ENCODE data around the gene HTR3C. TPM values are rescaled to one million over a fixed set of nuclear protein-coding genes. Genes with fewer than 3 reads are reported as not detected.
A peak's percentile ranks its signal among the peaks of the same experiment; 100 is the strongest.

The HTR3C gene
- total RNA-seq, 4 donors from 2014 or later: not detected

DNA sequence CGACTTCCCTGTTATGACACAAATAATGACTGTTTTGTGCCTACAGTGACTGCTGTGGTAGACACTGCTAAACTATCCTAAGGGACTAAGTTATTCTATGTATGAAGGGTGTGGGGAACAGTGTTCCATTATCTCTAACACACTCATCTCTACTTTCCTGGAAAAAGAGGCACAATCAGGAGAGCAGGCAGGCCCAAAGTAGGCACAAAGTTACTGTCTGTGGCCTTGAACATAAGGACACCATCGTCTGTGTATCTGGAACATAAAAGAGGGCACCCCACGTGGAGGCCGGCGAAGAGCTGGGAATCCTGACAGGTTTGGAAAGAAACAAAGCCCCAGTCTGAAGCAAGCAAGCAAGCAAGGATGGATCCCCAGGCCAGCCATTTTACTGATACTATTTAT, 36.7 kb upstream of the HTR3C start:
- H3K36me3 ChIP-seq: peaks cover 0 to 30% (median 0%) of the 10 kb centered on the region in 3 donors
- H3K9me3 ChIP-seq: no peaks in the 10 kb centered on the region
- H3K4me3 ChIP-seq: peak overlapping the region in 1 of 4 donors; percentile 76
- WGBS, 2 donors: 61 to 71% methylated on average over 5 of the region's 5 CpGs
- peak overlapping the region in 1 of 4 donors; percentile 21 for H3K27ac ChIP-seq
- TF ChIP-seq, protein P1, sequence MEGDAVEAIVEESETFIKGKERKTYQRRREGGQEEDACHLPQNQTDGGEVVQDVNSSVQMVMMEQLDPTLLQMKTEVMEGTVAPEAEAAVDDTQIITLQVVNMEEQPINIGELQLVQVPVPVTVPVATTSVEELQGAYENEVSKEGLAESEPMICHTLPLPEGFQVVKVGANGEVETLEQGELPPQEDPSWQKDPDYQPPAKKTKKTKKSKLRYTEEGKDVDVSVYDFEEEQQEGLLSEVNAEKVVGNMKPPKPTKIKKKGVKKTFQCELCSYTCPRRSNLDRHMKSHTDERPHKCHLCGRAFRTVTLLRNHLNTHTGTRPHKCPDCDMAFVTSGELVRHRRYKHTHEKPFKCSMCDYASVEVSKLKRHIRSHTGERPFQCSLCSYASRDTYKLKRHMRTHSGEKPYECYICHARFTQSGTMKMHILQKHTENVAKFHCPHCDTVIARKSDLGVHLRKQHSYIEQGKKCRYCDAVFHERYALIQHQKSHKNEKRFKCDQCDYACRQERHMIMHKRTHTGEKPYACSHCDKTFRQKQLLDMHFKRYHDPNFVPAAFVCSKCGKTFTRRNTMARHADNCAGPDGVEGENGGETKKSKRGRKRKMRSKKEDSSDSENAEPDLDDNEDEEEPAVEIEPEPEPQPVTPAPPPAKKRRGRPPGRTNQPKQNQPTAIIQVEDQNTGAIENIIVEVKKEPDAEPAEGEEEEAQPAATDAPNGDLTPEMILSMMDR (IDR thresholded peaks at IDR 0.05): no peak
- TF ChIP-seq EP300 (IDR thresholded peaks at IDR 0.05) (no peak), POLR2A (IDR thresholded peaks at IDR 0.05) (no peak)
- peaks cover 0 to 29% (median 5%) of the 10 kb centered on the region in 4 donors for H3K4me1 ChIP-seq
- H3K27me3 ChIP-seq: no peaks in the 10 kb centered on the region
- DNase-seq (ENCODE audit: low spot score in 2 of 2): no peak

DNA sequence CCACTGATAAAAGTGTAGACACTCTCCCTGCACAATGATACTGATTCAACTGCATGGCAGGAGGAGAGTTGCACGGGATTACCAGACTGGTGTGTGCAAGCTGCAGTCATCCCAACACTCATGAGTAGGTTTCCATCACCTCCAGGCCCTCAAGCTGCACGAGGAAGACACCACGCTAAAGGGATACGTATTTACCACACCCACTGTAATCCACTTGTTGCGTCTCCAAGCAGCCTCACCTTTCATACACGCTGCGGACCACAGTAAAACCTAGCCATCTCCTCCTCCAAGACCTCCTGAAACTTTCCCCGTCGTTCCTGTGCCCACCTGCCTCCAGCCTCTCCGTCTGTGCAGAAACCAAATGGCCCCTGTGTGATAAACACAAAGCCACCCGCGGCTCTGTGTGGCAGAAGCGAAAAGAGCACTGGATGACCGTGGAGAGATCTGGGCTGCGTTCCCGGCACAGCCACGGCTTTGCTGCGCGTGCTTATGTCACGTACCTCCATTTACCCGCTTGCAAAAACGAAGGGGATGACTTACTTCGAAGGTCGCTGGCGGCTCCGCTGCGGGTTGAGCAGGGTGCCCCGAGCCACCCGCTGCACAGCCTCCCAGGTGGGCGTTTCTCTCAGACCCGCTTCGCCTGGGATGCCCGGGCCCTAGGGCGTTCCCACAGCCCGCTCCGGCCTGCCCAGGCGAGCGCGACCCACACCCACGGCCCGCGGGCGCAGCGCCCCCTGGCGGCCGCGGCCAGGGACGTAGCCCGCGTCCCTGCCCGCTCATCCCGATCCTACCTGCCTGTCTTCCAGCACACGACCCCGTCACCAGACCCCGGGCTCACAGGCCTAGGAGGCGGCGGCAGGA, 35.8 kb upstream of the HTR3C start:
- H3K36me3 ChIP-seq: peaks cover 0 to 21% (median 0%) of the 10 kb centered on the region in 3 donors
- H3K4me3 ChIP-seq: peak overlapping the region; percentile 71 to 99 (median 84)
- peak; percentile 20 for DNase-seq (ENCODE audit: low spot score in 2 of 2)
- peaks cover 0 to 29% (median 5%) of the 10 kb centered on the region in 4 donors for H3K4me1 ChIP-seq
- TF ChIP-seq, protein P1 (IDR thresholded peaks at IDR 0.05): peak; percentile 96 to 99 (median 98)
- TF ChIP-seq POLR2A (IDR thresholded peaks at IDR 0.05) (no peak), EP300 (IDR thresholded peaks at IDR 0.05) (no peak)
- 8 to 10% methylated on average over 29 to 50 of the region's 57 CpGs for WGBS, 2 donors
- no peaks in the 10 kb centered on the region for H3K9me3 ChIP-seq
- peak overlapping the region in 3 of 4 donors; percentile 77 to 89 (median 89) for H3K27ac ChIP-seq
- H3K27me3 ChIP-seq: no peaks in the 10 kb centered on the region

DNA sequence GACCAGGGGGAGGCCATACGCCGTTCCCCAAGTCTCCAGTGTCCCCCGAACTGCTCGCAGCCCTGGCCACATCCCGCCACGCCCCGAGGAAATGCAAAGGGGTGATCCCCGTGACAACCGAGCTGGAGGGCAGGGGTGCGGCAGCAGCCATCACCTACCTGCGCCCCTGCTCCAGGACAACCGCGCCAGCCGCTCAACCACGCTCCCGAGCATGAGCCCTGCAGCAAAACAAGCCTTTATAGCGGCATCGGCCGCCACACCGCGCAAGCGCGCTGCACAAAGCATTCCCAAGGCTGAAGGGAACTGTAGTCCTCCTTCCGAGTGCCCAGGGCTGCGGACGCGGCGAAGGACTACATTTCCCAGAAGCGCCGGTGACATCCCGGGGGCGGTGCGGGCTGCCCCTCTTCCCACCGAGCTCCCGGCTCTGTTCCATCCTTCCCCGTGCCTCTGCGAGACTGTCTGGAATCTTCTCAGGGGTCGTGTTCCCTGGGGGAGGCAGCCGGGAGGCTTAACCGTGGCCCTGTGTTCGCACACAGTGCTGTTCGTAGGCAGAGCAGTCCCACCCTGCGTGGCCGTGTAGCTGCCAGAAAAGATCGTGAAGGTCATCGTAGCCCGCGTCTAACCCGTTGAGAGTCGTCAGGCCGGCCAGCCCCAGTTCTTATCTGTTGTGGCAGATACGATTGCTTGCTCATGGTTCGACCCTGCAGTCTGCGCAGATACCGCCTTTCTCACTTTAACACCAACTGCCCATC, 35.0 kb upstream of the HTR3C start, which contains the start of gene ABCC5:
ABCC5 (minus strand) TSS at position 213 of the 752 bp plus-strand sequence. CDS start 3,492 bp downstream, outside the sequence.
- H3K4me3 ChIP-seq: peak within 1 kb of the TSS; percentile 71 to 99 (median 84)
- TF ChIP-seq EP300 (IDR thresholded peaks at IDR 0.05): peak; percentile 39 to 76
- TF ChIP-seq POLR2A (IDR thresholded peaks at IDR 0.05): peak; percentile 30 to 67
- TF ChIP-seq, protein P1 (IDR thresholded peaks at IDR 0.05): peak in 4 of 5 experiments; percentile 3 to 89 (median 46)
- H3K36me3 ChIP-seq: peaks cover 0 to 13% (median 0%) of the 10 kb centered on the region in 3 donors
- no peaks in the 10 kb centered on the region for H3K27me3 ChIP-seq
- DNase-seq (ENCODE audit: low spot score in 2 of 2): peak; percentile 75 to 82
- peak within 1 kb of the TSS; percentile 9 to 89 (median 83) for H3K27ac ChIP-seq
- H3K4me1 ChIP-seq: peaks cover 0 to 29% (median 5%) of the 10 kb centered on the region in 4 donors
- WGBS, 2 donors: 1 to 3% methylated on average over 10 to 44 of the region's 55 CpGs
- H3K9me3 ChIP-seq: no peaks in the 10 kb centered on the region

DNA sequence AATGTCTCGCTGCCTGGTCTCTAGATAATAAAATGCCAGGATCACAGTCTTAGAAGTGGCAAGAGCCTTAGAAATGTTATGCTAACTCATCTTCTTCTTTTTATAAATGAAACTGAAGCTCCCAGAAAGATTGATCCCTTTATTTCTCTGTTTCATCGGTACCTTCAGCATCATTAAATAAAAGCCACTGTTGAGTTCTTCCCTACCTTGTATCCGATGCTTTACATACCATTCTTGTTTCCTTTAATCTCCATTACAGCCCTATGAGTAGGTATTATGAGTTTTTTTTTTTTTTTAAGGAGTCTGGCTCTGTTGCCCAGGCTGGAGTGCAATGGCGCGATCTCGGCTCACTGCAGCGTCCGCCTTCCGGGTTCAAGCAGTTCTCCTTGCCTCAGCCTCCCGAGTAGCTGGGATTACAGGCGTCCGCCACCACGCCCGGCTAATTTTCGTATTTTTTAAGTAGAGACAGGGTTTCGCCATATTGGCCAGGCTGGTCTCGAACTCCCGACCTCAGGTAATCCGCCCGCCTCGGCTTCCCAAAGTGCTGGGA, 34.3 kb upstream of the HTR3C start:
- peak overlapping the region; percentile 9 to 89 (median 82) for H3K27ac ChIP-seq
- H3K36me3 ChIP-seq: peaks cover 0 to 7% (median 0%) of the 10 kb centered on the region in 3 donors
- H3K27me3 ChIP-seq: no peaks in the 10 kb centered on the region
- peaks cover 0 to 29% (median 5%) of the 10 kb centered on the region in 4 donors for H3K4me1 ChIP-seq
- no peaks in the 10 kb centered on the region for H3K9me3 ChIP-seq
- no peak for DNase-seq (ENCODE audit: low spot score in 2 of 2)
- peak overlapping the region; percentile 71 to 99 (median 84) for H3K4me3 ChIP-seq
- no peak for TF ChIP-seq POLR2A (IDR thresholded peaks at IDR 0.05)
- TF ChIP-seq, protein P1 (IDR thresholded peaks at IDR 0.05): no peak
- no peak for TF ChIP-seq EP300 (IDR thresholded peaks at IDR 0.05)
- 84 to 91% methylated on average over 21 of the region's 21 CpGs for WGBS, 2 donors

Data from tibial nerve (tissue), 4 donors.